Left renal cortex interstitium (tissue), 4 donors: Measurements from ENCODE around the gene ITGA8. TPM values are rescaled to one million over a fixed set of nuclear protein-coding genes. Genes with fewer than 3 reads are reported as not detected.

Experiments used
- DNase-seq, 4 donors: peaks; one replicate each; pipeline ENCODE4 v3.0.0-alpha.2; 2013; ENCODE audit warnings: low read depth in 4 of 4, low spot score in 2 of 4, missing footprints in 1 of 4
- polyA plus RNA-seq, 4 donors: library from polyadenylated mRNA; unstranded; fragments of 120-200 nt; gene quantifications; one replicate each; pipeline ENCODE4 v1.2.1, GENCODE V29; 2013; ENCODE audit not compliant: insufficient read length in 4 of 4

Gene ITGA8
- polyA plus RNA-seq, 4 donors, result 43.6 to 48.5 (median 47.8) TPM

DNA sequence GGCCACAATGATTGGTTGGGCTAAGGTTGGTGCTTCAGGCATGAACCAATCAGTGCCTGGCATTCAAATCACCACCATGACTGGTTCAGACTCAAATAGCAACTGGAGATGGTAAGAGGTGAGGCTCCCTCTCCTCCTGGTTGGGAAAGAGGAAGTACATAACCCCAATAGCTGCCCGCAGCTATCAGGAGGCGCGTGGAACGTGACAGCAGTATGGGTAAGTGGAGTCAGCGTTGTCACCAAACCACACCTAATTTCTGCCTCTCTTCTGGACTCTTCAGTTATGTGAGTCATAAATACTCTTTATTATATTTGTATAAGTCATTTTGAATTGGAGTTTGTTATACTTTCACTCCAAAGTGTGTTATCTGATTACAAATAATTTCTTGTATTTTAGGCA, 17.9 kb upstream of the ITGA8 start:
- DNase-seq, result no peak

DNA sequence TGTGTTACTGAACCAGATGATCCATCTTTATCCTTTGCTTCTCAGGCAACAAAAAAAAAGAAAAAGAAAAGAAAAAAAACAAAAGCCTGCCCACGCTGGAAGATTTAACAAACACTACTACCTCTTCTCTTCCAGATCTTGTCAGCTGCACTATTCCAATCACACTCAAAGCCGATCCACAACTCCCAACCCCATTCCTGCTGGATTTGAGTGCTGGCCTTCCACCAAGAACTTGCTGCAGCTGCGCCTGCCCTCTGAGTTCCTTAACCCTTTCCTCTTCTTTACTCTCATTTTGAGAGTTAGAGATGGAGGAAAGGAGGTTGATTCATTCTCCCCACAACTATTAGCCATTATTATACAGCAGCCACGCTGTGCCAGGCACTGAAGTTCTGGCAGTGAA, 16.0 kb upstream of the ITGA8 start:
- no peak for DNase-seq

DNA sequence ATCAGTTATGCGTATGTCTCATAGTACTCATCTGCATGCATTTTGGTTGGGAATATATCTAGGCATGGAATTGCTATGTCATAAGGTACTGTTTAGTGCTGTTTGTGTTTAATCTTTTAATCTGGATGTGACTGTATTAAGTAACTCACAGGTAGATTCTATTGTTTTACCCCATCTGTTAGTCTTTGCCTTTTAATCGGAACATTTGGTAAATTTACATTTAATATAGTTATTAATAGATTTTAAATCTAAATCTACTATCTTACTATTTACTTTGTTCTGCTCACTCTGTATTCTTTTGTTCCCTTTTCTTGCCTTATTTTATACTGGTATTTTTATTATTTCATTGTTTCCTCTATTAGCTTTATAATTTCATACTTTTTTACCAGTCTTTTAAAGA, 10.6 kb upstream of the ITGA8 start:
- DNase-seq, result no peak

DNA sequence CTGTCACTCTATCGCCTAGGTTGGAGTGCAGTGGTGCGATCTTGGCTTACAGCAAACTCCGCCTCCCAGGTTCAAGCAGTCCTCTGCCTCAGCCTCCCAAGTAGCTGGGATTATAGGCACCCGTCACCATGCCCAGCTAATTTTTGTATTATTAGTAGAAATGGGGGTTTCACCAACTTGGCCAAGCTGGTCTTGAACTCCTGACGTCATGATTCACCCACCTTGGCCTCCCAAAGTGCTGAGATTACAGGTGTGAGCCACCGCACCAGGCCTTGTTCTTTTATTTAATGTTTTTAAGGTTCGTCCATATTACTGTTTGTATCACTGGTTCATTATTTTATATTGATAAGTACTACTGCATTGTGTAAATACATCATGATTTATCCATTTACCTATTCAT, 10.2 kb upstream of the ITGA8 start:
- DNase-seq, result no peak

DNA sequence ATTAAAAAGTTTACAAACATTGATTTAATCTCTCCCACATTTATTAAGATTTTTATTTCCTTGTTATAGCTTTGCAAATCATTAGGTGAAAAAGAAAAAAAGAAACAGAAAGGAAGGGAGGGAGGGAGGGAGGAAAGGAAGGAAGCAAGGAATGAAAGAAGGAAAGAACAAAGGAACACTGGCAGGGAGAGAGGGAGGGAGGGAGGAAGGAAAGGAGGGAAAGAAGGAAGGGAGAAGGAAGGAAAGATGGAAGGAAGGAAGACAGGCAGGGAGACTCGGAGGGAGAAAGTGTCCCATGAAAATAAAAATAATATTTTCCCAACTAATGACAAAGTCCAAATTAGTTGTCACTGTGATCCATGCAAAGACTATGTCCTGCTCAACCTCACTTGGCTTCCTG, 6.3 kb upstream of the ITGA8 start:
- DNase-seq, result no peak

DNA sequence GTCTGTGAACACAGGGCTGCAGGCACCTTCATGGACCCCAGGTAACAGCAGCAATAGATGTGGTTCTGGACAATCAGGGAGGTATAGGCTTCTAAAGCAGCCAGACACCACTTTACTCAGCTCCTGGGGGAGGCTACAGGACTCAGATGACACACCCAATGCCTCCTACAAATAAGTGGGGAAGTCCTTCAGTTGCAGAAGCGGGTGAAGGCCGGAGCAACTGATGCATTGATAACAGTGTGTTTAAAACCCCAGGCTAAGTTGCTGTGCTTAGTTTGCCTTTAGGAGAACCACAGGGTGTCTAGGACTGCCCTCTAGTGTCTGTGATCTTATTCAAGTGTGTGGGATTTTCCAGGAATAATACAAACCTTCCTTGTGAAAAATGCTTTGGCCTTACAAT, 5.9 kb upstream of the ITGA8 start:
- DNase-seq, result peak in 1 of 4 donors; percentile 63

DNA sequence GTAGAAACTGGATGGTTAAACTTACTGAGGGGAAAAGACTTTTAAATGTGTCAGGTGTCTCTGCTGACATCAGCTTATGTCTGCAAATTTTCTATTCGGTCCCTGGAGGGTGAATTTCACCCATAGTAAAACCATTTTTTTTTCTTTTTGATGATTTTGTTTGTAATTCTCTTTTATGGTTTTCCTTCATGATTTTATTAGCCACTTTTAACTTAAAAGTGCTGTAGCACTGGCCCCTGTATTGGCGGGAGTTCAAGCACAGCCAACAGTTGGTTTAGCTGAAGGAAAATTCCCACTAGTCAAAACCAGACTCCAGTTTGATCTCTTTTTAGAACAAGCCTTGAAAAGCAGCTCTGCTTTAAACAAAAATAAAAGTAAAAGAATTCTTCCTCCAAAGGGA, 5.0 kb upstream of the ITGA8 start:
- no peak for DNase-seq

DNA sequence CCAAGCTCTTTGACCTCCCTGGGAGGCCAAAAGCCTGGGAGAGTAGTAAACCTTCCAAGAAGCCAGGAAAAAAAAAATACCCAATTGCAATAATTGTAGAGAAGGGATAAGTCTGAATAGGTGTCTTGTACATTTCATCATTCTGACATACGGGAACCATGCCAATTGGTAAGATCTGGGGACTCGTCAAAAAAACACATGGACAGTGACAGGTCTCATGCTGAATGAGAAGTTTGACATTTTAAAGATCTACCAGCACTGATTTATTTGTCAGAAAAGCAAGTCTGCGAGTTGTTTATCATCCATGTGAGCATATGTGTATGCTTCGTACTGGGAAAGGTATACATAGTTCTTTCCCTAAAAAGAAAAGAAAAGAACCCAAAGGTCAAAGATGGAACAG, 4.1 kb upstream of the ITGA8 start:
- DNase-seq, result no peak

DNA sequence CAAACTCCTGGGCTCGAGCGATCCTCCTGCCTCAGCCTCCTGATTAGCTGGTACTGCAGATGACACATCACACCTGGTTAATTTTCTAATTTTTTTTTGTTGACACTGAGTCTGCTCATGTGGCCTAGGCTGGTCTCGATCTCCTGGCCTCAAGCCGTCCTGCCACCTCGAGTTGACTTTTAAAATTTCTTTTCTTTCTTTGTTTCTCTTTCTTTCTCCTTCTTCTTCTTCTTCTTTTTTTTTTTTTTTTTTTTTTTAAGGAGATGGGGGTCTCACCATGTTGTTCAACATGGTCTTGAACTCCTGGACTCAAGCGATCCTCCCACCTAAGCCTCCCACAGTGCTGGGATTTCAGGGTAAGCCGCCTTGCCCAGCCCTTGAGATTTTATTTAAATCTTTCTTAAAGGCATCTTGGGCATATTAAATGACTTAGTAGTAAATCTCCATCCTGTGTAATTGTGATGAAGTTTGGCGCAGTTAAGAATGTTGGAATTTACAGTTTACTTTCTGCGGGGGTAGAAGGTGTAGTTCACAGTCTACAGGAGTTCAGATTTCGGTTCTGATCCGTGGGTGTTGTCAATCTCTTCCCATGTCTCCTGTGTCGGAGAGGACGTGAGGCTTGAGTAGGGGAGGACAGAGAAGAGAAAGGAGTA, 1.0 kb upstream of the ITGA8 start:
- DNase-seq, result peak in 1 of 4 donors; percentile 40

DNA sequence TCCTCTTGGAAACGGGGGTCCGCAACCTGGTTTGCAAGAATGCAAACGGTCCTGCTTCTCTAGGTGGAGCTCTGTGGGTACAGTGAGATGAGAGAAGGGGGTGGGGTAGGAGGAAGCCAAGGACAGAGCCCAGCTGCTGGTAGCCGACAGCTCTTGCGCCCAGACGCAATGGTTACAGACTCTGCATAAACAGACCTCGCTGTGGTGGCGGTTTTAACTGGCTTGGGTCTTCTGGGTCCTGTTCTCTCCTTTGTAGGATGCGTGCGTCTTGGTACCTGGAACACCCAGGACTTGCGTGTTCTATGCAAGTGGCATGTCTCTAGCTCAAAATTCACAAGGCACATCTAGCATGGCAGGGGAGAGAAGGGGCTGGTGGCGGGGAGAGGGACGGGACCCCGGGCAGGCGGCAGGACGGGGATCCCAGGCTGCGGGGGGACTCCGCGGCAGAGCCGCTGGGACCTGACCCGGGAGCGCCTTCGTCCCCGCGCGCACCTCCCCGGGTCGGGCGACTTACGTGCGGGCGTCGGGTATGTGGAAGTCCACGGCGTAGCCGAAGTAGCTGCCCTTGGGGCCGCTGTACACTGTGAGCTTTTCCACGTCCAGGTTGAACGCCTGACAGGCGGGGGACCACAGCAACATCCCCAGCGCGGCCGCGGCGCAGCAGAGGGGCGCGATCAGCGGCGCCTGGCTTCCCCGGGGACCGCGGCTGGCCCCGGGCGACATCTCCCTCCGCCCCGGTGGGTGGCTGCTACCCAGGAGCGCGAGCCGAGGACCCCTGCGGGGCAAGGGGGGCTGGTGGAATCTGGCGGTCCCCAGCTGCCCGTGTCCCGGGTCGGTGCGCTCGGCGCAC, 448 bp downstream of the ITGA8 start:
- no peak for DNase-seq

DNA sequence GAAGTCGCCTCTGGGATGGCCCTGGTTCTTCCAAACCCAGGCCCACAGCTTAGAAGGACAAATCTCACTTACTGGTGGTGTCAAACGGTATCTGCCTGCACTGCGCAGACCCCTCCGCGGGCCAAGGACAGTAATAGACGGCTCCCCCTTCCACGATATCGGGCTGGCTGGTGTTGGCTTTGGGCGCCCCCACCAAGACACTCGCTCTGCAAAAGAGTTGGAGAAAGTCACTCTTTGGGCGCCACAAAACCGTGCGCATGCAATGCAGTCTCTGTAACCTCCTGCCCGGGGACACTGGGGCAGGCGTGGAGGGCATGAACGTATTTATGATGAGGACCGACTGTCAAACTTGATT, 1.1 kb downstream of the ITGA8 start:
- DNase-seq, result no peak

DNA sequence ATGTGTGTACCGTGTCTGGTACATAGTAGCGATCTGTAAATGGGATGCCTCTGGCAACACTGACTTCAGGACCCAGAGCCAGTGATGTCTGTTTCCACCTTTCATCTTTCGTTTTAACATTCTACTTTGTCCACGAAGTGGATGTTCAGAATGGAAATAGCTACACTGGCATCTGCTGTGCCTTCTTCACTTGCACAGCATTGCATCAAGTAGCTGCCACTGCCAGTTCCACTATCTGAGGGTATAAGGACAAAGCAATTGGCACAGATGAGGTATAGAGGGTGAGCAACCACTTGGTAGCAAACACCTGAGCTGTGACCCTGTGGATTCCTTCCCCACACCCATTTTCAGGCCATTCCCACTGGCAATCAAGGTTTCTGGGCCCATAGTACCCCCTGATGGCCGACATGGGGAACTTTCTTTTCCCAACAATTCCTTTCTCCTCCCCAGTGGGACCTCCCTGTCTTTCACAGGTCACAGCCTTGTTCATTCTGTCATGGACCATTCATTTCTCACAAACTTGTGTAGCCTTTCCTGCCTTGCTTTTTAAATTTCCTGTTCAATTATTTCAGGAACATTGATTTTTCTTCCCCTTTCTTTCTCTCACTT, 4.0 kb downstream of the ITGA8 start:
- DNase-seq, result no peak

DNA sequence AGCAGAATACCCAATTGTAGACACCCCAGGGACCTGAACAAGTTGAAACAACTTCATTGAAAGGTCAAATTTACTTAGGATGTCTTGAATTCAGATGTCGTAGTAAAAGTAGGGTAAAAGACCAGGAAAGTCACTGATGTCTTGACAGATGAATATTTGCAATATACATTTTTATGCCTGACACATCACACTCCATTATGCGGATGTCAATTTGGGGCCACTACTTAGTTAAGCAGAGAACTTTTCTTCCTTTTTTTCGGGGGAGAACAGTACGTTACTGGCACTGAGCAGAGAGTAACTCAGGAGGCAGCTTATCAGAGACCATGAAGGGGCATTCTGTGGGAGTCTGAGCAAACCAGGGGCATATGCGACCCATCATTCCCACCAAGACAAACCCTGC, 4.9 kb downstream of the ITGA8 start:
- no peak for DNase-seq

DNA sequence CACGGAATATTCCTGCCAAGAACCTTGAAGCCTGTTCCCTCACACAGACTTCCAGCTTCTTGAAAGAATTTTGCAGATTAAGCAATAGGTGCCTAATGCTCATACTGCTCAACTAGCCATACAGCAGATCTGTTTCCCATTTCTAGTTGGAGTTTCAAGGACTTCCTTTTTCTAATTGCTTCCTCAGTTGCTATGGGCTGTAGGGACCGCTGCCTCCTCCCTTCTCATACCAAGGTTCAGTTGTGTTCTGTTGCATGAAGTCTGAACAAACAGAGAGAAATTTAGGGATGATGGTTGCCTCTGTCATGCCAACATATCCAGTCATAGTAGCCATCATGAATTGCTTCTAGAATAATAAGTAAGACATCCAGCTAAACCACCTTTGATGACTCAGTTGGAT, 6.8 kb downstream of the ITGA8 start:
- no peak for DNase-seq

DNA sequence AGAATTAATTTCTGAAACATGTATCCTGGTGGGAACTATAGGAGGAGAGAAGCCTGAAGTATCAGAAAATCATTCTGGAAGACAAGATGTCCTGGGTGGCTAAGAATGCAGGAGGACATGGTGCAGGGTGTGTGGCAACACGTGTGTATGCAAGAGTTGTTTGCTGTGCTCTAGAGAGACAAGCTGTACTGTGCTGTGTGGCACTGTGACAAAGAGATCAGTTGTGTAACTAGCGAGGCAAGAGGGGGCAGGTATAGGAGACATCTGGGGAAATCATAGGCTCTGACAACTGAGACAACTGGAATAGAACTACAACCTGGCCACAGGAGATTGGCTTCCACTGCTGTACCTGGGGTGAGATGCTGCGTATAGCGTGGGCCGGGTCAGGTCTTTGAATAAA, 9.3 kb downstream of the ITGA8 start:
- no peak for DNase-seq

DNA sequence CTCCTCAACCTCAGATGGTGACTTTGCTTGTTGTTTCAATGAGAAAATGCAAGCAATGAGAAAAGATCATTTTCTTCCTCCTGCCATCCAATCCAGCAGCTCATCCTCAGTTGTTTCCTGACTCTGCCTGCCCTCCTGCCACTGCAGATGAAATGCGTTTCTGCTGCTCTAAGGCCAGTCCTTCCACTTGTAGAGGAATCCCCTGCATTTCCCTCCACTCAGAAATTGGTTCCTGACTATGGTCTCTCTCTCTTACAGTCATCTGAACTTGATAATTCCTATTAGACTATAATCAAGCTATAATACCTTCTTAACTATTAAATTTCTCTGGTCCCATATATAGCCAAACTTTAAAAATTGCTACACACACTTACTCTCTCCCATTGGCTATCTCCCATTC, 14.4 kb downstream of the ITGA8 start:
- DNase-seq, result no peak

DNA sequence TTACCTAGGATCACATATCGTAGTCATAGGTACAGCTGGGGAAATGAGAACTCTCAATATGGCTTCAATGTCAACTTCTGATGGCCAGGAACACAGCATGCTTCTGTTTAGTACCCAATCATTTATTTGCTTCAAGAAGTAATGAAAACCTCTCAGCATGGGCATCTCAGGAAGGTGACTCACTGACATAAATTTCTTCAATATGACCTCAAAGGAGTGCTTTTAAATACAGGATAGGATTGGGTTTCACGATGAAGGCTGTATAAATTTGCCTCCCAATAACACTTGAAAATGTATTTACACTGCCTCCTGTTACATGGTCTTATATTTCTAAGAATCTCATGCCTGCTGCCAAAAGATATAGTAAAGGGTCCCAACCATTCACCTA, 15.1 kb downstream of the ITGA8 start:
- DNase-seq, result no peak

DNA sequence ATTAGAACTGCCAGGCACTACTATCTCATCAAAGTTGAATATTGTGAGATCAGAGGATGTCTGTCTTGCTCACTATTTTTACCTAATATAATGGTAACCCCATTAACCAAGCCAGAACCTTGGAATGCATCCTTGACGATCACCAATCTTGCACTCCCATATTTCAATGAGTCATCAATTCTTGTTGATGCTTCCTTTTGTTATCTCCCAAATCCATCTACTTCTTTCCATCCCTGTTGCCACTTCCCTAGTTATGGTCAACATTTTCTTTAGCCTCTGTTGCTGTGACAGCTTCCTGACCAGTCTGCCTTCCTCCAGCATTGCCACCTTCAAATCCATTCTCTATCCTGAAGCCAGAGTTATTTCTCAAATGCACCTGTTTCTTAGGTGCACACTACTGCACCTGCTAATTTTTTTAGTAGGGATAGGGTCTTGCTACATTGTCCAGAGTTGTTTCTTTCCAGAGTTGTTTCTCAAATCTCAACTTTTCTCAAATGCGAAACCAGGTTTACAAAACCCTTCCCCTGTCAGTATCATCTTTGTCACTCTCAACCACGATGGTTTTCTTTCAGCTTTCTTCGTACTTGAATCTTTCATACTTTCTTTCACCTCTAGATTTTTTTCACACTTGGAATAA, 15.7 kb downstream of the ITGA8 start:
- DNase-seq, result no peak

DNA sequence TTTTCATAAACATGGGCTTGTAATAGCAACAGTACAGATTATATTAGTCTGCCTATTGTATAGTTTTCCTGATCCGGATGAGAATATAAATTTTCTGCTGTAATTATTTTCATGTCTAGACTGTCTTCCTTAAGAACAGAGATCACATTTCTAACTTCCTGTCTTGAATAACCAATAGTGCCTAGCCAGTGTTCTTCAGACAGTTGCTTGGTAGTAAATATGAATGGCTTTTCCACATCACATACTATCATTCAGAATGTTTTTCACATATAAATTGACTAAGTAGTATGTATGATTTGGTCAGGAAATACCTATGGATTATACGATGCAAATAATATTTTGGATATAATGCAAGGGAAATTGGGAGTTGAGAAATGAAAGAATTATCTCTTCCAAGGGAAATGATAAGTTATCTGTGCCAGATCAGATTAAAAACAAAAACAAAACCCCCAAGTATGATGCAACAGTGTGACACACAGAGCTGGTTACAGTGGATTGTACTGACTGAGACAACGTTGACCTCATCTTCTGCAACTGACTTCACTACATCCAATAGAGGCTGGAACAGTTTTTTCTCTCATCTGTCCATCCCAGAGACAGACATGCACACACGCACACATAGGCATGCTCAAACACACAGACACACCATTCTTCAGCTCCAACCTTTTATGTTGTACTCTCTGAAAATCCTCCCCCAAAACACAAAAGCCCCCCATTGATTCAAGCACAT, 16.4 kb downstream of the ITGA8 start:
- no peak for DNase-seq

DNA sequence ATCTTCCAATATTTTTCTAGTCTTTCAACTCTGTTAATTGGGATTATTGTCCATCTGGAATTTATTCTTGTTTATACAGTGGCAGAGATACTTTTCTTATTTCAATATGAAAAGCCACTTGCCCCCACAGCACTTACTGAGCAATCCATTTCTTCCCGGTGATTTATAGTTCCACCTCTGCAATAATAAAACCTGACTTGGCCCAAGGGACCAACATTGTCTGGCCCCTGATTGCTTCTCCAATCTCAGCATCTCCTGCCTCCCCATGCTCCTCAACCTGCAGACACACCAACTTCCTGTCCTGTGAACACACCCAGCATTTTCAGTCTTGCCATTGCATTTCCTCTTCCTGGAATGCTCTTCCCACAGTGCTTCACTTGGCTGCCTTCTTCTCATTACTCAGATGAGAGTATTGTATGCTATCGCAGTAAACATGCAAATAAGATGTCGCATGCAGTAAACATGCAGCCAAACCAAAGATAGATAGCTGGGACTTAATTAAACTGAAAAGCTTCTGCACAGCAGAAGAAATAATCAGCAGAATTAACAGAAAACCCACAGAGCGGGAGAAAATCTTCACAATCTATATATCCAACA, 19.5 kb downstream of the ITGA8 start:
- DNase-seq, result no peak

DNA sequence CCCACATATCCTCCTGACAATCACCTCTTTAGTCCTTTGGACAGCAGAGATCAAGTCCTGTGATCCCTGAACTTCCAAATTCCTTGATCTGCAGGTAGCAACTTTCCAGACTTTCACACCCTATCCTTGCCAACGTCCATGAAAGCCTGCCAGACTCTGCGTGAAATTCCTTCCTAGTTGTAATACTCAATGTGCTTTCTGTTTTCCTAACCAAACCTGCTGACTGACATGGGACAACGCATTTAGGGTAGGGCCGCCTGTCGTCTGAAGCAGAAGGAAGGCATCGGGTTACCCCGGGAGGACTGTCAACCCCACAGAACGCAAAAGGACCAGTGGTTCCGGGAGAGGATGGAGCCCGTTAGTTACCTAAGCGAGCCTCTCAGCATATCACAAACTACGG, 23.9 kb downstream of the ITGA8 start:
- no peak for DNase-seq
